Measurements from ENCODE around the gene NAT16.
"Not testable (repeated sequence)": the region's sequence is repeated elsewhere in the genome, so short reads cannot be mapped to it uniquely, and the experiment has no call there.

NAT16 gene

DNA sequence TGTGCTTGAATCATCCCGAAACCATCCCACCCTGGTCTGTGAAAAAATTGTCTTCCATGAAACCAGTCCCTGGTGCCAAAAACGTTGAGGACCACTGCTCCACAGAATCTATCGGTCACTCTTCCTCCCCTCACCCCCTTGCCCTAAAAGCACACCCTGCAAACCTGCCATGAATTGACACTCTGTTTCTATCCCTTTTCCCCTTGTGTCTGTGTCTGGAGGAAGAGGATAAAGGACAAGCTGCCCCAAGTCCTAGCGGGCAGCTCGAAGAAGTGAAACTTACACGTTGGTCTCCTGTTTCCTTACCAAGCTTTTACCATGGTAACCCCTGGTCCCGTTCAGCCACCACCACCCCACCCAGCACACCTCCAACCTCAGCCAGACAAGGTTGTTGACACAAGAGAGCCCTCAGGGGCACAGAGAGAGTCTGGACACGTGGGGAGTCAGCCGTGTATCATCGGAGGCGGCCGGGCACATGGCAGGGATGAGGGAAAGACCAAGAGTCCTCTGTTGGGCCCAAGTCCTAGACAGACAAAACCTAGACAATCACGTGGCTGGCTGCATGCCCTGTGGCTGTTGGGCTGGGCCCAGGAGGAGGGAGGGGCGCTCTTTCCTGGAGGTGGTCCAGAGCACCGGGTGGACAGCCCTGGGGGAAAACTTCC, 54.0 kb downstream of the NAT16 start:
- DNase-seq: no peak

DNA sequence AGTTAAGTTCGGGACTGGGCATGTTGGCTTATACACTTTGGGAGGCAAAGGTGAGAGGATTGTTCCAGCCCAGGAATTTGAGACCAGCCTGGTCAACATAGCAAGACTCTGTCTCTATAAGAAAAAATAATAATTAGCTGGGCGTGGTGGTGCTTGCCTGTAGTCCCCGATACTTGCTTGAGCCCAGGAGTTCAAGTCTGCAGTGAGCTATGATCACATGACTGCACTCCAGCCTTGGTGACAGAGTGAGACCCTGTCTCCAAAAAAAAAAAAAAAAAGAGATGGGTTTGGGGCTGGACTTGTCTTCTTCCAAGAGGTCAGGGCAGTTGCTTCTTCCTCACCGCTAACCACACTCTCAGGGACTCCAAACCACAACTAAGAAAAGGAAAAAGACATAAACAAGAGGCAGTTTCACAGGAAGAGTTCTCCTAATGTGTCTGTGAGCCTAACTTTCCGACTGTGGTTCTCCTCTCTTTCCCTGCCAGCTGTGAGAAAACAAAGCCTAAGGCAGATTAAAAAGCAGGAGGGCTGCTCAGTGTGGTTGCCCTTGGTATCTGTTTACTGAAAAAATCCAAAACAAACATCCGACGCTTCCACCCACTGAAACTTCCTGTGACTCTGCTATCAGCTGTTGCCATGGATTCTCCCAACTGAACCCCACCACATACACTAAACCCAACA, 55.6 kb downstream of the NAT16 start:
- DNase-seq: no peak

DNA sequence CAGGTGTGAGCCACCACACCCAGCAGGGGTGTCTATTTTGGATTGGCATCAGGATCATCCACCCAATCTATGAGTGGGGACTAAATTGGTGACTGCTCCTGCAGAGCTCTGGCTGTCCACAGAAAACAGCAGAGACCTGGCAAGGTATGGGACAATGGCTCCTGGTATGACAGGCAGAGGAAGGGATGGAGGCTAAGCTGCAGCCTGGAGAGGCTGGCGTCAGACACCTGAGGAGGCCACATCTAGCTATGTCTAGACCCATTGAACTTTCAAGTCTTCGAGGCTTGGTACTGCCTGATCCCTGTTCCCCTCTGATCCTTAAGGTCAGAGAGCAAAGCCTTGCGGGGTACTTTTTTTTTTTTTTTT, 56.4 kb downstream of the NAT16 start:
- DNase-seq: no peak

DNA sequence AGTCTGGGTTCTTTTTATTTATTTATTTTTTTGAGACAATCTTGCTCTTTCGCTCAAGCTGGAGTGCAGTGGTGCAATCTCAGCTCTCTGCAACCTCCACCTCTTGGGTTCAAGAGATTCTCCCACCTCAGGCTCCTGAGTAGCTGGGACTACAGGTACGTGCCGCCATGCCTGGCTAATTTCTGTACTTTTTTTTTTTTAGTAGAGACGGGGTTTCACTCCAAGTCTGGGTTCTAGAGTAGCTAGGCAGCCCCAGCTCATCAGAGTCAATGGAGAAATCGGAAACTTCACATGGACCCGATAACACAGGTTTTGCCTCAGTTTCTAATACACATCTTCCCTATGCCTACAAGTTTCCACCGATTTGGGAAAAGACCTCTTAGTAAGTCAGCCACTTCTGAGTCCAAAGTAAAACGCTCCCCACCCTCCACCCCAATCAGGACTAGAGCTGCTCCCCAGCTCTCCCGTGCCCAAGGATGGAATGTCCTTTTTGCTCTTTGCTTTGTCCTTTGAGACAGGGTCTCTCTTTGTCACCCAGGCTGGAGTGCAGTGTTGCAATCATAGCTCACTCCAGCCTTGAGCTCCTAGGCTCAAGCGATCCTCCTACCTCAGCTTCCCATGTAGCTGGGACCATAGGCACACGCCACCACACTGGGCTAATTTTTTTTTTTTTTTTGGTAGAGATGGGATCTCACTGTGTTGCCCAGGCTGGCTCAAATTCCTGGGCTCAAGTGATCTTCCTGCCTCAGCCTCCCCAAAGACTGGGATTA, 57.0 kb downstream of the NAT16 start:
- DNase-seq: no peak

DNA sequence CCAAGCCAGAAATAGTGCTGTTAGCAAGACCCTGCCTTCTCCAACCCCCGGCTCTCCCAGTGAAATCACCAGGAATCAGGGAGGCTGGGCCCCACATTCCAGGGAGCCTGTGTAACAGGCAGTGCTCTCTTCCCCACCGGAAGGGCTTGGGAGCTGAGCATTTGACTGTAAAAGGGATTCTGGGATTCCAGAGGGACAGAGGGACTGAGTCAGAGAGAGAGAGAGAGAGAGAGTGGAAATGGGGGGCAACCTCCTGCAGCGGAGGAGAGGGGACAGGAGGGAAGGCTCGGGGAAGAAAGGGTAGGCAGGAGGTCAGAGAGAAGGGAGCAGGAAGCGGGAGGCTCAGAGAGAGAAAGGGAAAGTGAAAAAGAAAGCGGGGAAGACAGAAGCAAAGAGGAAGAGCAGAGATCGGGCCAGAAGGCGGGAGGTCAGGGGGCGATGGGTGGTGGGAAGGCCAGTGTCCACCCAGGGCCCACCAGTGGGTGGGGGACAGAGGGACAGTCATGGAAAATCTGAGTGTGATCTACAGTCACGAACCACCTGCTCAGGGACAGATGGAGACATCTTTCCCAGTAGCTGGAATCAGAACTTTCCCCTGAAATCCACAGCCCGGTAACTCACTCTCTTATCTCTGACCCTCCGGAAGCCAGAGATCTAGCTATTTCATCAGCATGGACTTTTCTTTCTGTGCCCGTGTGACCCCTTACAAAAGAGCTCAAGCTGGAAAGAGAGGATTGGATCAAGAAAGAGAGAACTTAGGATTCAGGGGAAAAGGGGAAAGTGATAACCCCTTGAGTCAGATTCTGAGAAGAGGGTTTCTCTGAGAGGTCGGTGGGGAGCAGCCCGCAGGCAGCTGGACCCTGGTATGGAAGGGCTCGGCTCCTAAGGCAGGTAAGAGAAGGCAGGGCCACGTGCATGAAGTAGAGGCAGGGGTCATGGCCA, 57.8 kb downstream of the NAT16 start:
- DNase-seq: no peak

DNA sequence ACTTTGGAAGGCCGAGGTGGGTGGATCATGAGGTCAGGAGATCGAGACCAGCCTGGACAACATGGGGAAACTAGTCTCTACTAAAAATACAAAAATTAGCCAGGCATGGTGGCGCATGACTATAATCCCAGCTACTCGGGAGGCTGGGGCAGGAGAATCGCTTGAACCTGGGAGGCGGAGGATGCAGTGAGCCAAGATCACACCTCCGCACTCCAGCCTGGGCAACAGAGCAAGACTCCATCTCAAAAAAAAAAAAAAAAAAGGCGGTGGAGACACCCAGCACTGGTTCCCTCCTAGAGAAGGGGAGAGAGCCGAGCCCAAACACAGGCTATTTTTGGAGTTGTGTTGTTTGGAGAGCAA, 58.5 kb downstream of the NAT16 start:
- DNase-seq: not testable (repeated sequence)

Data from NCI-H2081 treated with DMSO at 0.1 percent for 48 hours (cell line).